SKM-1 treated with dmso at 0.1 percent for 144 hours (cell line): ENCODE measurements around the gene ORAI3.

ENCODE experiments used
- DNase-seq: peaks from one replicate; lab custom pipeline; 2025; ENCODE audit not compliant: unreplicated experiment; lab: John Stamatoyannopoulos, UW

ORAI3 gene

GRCh38 chr16:30946671-30947540, 2.0 kb upstream of the ORAI3 start:
- no peak for DNase-seq

- DNase-seq = no peak
Observed at GRCh38 chr16:30947541-30947858, 1.4 kb upstream of the ORAI3 start.

- DNase-seq = no peak
Observed at GRCh38 chr16:30947859-30948666, 805 bp upstream of the ORAI3 start.

GRCh38 chr16:30949650-30950515, 1.0 kb downstream of the ORAI3 start:
- DNase-seq = peak; percentile 84

GRCh38 chr16:30950516-30951065, 1.7 kb downstream of the ORAI3 start:
- no peak for DNase-seq

GRCh38 chr16:30951193-30951592, 2.3 kb downstream of the ORAI3 start:
- no peak for DNase-seq

- DNase-seq = no peak
Observed at GRCh38 chr16:30951750-30952149, 2.9 kb downstream of the ORAI3 start.

GRCh38 chr16:30953111-30953510, 4.2 kb downstream of the ORAI3 start:
- DNase-seq = no peak

- peak; percentile 44 for DNase-seq
Observed at GRCh38 chr16:30953511-30954124, 4.8 kb downstream of the ORAI3 start.

GRCh38 chr16:30954993-30955392, 6.1 kb downstream of the ORAI3 start:
- DNase-seq = no peak

GRCh38 chr16:30956601-30957455, 8.0 kb downstream of the ORAI3 start:
- peak; percentile 63 for DNase-seq

GRCh38 chr16:30957456-30958174, 8.7 kb downstream of the ORAI3 start, which contains the start of gene SETD1A:
Gene SETD1A (plus strand): TSS chr16:30957754. CDS start chr16:30958732, 978 bp downstream.
- DNase-seq = peak; percentile 91

- DNase-seq = no peak
Observed at GRCh38 chr16:30958175-30959079, 9.6 kb downstream of the ORAI3 start.

GRCh38 chr16:30961384-30961783, 12.5 kb downstream of the ORAI3 start:
- DNase-seq = no peak

- no peak for DNase-seq
Observed at GRCh38 chr16:30963925-30964511, 15.2 kb downstream of the ORAI3 start.

- DNase-seq = no peak
Observed at GRCh38 chr16:30964574-30965226, 15.8 kb downstream of the ORAI3 start.

- DNase-seq = no peak
Observed at GRCh38 chr16:30965436-30965835, 16.6 kb downstream of the ORAI3 start.
